Activated CD8-positive, alpha-beta memory T cell treated with anti-CD3 and anti-CD28 coated beads for 36 hours (primary cell): ENCODE data around the gene GDPD5. TPM values are rescaled to one million over a fixed set of nuclear protein-coding genes. Genes with fewer than 3 reads are reported as not detected.

Experiments
- CTCF ChIA-PET: fragments of 350-600 bp; sonication (Branson Sonifier 250); formaldehyde crosslinking; loops from one replicate; lab custom pipeline; 2021; ENCODE audit warnings: antibody characterized with exemption; lab: Charles Lee
- POLR2A ChIA-PET: fragments of 350-600 bp; sonication (Branson Sonifier 250); formaldehyde crosslinking; loops from one replicate; lab custom pipeline; 2021; ENCODE audit warnings: antibody characterized with exemption; lab: Charles Lee
- total RNA-seq, 2 experiments: library from RNA; stranded (reverse); gene quantifications; one replicate each; pipeline ENCODE4 v1.2.3, GENCODE V29; 2021

The GDPD5 gene
- total RNA-seq, 2 experiments from 2014 or later = 7.2 to 7.3 TPM

DNA sequence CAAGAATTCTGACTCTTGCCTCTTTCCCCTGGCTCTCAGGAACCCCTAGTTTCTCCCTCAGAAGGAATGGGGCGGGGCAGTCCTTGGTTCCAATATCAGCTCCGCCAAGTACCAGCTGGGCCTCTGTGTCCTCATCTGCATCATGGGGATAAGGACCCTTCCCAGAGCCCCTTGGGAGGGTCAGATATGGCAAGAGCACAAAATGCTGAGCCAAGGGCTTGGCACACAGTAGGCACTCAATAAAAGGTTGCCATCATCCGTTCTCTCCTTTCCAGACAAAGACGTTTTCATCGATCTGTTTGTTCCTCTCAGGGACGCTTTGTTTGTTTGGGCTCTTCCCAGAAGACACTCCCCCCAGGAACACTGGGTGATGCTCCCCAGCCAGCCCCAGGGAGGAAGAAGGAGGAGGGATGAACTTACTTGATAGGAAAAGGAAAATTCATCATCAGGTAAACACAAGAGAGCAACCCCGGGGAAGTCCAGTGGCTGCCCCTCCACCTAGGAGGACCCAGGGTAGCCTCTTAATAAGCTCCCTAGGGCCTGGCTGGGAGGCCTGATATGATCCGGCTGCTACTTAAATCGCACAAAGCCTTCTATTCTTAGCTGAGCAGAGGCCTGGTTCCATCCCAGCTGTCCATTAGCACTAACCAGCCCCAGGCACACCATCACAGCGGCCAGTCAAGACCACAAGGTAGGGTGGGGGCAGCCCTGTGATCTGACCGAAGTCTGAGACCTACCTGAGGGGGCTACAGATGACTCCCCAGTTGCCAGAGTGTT is 19.6 kb downstream of the GDPD5 start:
- POLR2A ChIA-PET = no interaction called here
- CTCF ChIA-PET = no interaction called here

GRCh38 chr11:75504501-75504900 is 21.2 kb downstream of the GDPD5 start:
- CTCF ChIA-PET = no interaction called here
- POLR2A ChIA-PET = no interaction called here

DNA sequence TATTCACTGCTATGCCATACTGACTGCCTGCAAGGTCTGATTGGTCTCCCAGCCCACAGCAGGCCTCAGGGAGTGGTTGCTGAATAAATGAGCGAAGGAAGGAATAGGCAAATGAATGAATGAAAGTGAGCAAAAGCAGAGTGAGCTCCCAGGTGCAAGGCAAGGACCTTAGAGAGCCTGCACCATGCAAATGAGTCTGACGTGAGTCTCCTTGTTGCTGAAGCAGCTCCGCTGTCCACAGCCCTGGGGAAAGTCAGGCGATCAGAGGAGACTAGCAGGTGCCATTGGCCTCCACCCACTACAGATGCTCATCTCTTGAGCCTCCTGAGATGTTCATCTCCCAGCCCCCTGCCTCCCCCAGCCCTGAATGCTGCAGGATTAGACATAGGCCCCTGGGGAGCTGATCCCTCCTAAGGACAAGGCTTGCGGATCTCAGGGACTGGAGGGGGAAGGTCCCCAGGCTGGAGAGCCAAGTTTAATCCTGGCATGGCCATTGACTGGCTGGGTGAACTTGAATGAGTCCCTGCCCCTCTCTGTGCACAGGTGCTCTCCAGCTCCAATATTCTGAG is 22.1 kb downstream of the GDPD5 start:
- ChIA-PET POLR2A (interaction anchor here (1.3 kb wide), 1 partner anchor 22 kb away, joined by 3 read pairs; the partner anchor contains the start of gene GDPD5), CTCF (no interaction called here)

DNA sequence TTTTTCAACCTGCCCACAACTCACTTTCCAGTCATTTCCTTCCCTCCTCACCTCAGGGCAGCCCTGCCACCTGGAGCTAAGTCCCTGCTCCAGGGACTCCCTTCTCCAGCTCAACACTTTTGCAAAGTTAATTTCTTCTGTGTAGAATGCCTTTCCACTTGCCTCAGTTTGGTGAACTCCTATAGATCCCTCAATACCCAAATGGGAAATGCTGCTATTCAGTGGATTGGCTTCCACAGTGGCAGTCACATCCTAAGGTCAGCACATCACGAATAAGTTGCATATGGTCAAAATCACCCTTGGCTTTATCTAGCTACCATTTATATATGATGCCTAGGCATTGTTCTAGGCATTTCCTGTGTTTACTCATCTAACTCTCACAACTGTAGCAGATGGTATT is 23.6 kb downstream of the GDPD5 start:
- CTCF ChIA-PET = no interaction called here
- POLR2A ChIA-PET = no interaction called here

DNA sequence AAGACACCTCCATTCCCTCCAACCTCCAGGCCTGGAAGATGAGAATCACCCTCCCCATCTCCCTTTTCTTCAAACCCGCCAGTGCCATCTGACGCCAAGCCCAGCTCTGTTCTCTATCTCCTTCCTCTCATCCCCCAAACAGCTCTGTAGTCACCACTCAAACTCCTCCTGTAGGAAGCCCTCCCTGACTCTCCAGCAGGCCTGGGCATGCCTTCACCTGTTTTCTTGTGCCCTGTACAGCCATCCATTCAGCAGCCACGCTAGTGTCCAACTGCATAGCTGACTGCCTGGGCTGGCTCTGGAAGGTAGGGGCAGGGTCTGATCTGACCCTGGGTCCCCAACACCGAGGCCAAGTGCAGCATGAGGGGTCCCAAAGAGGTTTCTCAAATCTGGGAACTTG is 25.0 kb downstream of the GDPD5 start:
- CTCF ChIA-PET = no interaction called here

GRCh38 chr11:75499423-75500190 is 26.1 kb downstream of the GDPD5 start:
- POLR2A ChIA-PET = no interaction called here
- CTCF ChIA-PET = no interaction called here

More for the DNA sequence above, 25.0 kb downstream of the GDPD5 start:
- POLR2A ChIA-PET = no interaction called here

- POLR2A ChIA-PET = no interaction called here
- CTCF ChIA-PET = no interaction called here
Measured at GRCh38 chr11:75498556-75499255, 27.0 kb downstream of the GDPD5 start.

DNA sequence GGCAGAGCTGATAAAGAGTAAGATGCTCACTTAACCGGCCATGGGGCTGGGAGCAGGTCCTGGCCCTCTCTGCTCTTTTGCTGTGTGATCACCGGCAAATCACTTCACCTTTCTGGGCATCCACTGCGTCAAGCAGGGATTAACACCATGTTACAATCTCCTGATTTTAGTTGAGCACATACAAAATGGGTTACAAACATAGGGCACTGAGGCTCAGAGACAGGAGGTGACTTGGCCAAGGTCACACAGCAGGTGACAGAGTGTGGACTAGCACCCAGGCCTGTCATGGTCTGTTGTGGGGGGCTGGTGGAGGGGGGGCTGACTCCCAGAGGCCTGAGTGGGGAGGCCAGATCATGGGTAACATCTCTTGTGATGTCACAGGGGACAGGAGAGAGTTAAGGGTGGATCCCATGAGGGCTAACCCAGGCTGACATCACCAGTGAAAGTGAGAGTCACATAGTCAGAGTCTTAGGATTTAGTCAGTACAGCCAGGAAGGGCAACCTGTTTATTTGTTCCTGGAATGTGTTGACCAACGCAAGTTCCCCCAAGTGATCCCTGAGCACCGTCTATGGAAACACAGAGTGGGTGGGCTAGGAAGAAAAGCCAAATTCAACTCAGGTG is 27.8 kb downstream of the GDPD5 start:
- POLR2A ChIA-PET = no interaction called here
- CTCF ChIA-PET = no interaction called here

DNA sequence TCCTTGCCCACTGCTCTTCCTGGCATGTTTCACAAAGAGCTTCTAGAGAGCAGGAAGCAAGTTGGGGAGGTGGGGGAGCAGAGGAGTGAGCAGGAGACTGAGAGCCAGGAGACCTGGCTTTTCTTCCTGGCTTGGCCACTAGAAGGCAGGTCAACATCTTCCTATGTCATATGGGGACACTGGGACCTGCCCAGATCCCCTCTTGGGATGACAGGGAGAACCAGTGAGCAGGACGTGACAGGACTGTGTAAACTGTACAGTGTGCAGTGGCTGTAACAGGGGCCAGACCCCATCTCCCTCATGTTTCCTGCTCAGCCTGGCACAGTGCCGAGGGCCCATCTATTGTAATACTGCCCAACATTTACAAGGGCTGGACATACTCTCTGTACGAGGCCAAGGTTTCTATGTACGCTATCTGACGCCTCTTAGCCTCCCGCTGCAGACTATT is 29.4 kb downstream of the GDPD5 start:
- ChIA-PET CTCF (no interaction called here), POLR2A (no interaction called here)

- ChIA-PET CTCF (no interaction called here), POLR2A (no interaction called here)
Measured at GRCh38 chr11:75495749-75496304, 29.9 kb downstream of the GDPD5 start.

DNA sequence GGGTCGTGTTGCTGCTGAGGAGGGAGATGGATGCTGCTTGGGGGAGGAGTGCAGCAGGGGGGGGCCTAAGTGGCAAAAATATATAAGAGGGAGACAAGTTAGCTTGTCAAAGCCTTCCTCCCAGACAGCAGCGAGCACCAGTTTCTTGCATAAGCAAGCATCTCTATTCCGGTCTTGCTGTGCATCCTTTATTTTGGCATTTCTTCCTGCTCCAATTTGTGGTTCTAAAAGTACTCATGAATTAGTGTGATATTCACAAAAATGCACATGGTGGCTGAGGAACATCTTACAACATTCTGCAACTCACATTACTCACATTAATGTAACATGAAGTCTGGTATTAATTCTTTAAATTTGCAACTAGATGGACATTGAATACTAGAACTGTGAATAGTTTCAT is 32.1 kb downstream of the GDPD5 start:
- POLR2A ChIA-PET = no interaction called here
- CTCF ChIA-PET = interaction anchor here (1.1 kb wide), 1 partner anchor 28 kb away, joined by 3 read pairs; no protein-coding TSS in a partner anchor

GRCh38 chr11:75492181-75492820 is 33.4 kb downstream of the GDPD5 start:
- ChIA-PET CTCF (interaction anchor here (1.1 to 1.6 kb wide), 2 partner anchors 26 to 62 kb away, joined by 3 read pairs; no protein-coding TSS in a partner anchor), POLR2A (no interaction called here)

GRCh38 chr11:75491465-75491864 is 34.3 kb downstream of the GDPD5 start:
- ChIA-PET CTCF (interaction anchor here (1.1 to 1.6 kb wide), 2 partner anchors 40 to 62 kb away, joined by 3 read pairs; no protein-coding TSS in a partner anchor), POLR2A (no interaction called here)

DNA sequence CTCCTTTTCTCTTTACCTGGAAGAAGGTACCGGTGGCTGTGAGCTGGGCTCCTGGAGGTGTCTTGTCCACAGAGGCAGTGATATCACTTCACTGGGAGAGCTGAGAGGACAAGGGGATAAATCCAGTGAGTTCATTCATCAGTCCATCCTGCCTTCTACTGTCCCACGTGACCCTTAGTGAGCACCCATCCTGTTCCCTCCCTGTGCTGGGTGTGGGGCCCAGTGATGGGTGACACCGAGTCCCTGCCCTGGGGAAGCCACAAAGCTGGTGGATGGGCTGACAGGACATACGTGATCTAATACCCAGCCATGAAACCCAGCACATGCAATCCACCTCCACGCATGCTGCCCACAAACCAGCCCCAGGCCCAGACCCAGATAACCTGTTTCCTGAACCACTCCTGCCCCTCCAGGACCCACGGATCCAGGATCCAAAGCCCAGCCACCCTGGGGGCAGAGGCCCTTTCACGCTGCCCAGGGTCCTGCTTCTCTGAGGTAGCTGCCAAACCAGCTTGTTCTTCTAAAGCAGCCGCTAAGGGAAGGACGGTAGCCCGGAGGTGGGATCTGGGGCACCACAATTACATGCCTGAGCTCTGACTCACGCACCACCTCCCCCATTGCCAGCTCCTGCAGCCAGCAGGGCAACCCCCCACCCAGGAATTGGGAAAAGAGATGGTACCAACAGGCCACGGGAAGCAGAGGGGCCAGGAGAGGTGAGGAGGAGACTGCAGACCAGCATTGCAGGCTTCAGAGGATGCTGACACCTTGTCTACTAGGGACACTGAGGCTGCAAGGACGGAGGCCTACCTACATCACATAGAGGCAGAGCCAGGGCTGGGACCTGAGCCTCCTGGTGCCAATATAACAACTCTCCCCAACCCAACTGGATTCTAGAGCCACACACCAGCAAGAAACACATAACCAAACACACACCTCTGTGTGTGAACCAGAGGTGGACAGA is 35.2 kb downstream of the GDPD5 start:
- CTCF ChIA-PET = interaction anchor here (1.1 to 1.6 kb wide), 2 partner anchors 41 to 61 kb away, joined by 3 read pairs; no protein-coding TSS in a partner anchor

DNA sequence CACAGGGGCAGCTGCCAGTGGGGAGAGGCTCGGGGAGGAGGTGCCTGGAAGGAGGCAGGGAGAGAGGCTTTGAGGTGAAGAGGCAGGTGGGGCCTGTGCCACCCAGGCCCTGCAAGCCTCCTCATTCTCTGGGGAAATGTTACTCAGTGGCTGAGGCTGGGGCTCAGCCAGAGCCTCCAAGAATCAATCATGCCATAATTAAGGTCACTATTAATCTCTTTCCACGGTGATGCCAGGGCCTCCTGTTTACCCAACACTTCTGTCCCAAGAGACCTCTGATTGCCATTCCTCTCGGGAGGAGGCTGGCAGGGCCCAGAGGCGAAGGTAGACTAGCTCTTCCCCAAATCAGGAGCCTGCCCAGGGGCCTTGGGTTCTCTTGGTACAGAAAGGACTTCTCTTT is 38.4 kb downstream of the GDPD5 start:
- POLR2A ChIA-PET = no interaction called here
- CTCF ChIA-PET = no interaction called here

More for the DNA sequence above, 35.2 kb downstream of the GDPD5 start:
- POLR2A ChIA-PET = interaction anchor here (0.7 kb wide), 1 partner anchor 16 kb away, joined by 3 read pairs; no protein-coding TSS in a partner anchor

- POLR2A ChIA-PET = no interaction called here
- CTCF ChIA-PET = no interaction called here
Measured at GRCh38 chr11:75485742-75486141, 40.0 kb downstream of the GDPD5 start.

DNA sequence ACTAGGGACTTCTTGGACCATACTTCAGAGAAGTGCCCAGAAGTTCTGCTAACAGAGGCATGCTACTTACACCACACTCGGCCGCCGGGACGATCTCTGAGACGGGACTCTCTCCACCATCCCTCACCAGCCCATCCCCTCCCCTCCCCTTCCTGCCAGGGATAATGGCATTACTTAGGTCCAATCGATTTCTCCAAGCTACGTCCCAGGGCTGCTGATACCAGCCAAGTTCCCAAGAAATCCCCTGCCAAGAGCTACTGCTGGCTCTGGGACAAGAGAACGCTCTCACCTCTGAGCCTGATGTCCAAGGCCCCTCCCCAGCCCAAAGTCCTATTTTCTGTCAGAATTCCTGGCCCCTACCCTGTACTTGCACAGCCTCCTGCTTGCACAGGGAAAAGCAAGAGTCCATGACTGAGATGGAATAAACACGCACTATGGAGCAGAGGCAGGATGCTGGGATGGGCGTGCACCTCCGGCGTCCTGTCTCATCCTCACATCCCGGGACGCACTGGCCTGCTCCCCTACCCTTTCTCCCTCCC is 42.7 kb downstream of the GDPD5 start:
- ChIA-PET CTCF (no interaction called here), POLR2A (no interaction called here)
